HG02759 (cell line): ENCODE data around the gene TEX261.

Experiments
- ATAC-seq: cut with Tn5 transposase; IDR thresholded peaks from one replicate; pipeline ENCODE4 v1.9.1; 2021; ENCODE audit warnings: mild to moderate bottlenecking, moderate library complexity; ENCODE audit not compliant: unreplicated experiment

TEX261 gene

DNA sequence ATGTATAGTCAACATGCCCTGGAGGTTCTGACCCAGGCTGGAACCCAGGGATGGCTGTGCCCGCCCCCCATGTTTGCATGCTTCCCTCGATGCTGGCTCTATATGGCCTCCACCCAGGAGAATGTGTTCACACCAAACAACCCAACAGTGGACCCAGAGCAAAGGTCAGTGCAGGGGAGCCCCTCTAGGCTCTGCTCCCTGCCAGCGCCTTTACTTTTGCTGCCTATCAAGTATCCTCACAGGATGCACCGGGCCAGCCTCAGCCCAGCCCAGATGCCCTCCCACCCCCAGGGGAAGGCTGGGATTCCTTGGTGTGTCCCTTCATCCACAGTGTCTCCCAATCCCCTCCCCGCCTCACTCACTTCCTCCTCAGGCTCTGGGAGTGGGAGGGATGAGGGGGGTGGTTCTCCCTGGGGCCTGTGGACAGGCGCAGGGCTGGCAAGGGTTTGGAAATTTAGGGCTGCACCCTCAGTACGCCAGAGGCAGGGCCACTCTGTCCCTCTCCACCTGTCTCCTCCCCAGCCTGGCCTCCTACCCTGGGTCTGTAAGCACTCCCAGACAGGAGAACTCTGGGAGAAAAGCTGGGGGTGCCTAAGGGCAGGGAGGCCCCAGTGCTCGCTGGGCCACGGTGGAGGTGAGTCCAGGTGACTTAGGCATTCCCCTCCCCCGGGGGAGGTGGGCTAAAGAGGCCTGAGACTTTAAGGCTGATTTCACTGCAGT is 56.6 kb downstream of the TEX261 start:
- ATAC-seq = no peak

DNA sequence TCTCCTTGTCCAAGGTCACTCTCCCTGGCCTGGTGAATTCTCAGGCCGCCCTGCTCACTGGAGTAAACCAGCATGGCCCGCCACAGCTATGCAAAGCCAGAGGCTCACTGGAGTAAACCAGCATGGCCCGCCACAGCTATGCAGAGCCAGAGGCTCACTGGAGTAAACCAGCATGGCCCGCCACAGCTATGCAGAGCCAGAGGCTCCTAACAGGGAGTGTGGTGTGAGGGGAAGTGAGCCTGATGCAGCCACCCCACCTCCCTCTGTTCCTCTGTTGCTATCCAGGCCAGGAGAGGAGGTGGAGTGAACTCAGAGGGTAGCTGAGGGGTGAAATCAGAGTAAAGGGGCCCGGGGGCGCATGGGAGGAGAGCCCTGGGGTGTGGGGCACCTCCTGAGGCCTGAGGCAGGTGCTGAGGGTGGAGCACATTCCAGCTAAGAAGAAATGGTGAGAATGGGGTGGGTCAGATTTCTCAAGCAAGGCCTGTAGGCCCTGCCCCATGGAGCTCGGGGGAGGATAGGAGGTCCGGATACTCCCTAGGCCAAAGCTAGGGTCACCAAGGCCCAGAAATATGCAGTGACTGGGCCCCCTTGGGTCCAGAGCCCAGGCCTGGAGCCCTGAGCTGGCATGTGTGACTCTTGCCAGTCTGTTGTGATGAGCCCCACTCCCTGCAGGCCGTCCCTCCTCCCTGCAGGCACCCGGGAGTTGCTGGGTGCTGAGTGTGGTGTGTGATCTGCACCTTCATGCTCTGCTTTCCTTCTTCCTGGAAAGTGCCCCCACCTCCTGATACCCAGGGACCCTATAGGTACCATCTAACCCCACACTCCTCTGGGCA is 57.5 kb downstream of the TEX261 start:
- no peak for ATAC-seq

DNA sequence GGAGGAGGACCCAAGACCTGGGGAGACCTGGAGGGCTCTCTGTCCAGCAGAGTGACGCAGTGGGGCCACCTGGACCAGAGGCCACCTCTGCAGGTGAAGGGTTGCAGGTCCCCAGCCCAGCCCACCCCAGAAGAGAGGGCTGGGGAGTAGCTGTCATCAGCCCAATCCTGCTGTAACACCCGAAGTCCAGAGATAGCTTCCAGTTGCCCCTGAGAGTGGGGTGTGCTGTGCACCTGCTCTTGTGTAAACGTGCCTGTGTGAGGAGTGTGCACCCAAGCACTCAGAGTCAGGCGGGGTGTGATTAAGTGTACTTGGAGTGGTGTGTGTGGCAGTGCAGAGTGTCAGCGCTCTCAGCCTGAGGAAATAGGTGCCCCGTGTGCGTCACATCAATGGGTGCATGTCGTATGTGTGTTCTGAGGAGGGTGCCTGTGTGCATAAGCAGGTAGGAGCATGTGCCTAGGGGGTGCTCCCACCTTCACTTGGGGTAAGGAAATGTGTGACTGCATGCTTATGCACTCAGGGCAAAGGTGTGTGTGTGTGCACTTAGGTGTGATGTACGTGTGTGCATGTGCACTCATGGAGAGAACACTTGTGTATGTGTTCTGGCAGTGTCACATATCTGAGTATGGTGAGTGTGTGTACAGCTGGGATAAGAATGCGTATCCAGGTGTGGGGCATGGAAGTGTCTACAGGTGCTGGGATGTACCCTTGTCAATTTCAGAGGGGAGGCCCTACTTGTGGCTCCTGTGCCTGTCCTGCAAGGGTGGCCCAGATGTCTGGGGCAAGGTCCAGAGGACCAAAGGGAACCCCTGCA is 58.3 kb downstream of the TEX261 start:
- no peak for ATAC-seq
